Lower lobe of right lung (tissue), 2 donors: ENCODE measurements around the gene MTMR8. TPM values are rescaled to one million over a fixed set of nuclear protein-coding genes. Genes with fewer than 3 reads are reported as not detected.

Experiments
- ATAC-seq, 2 donors: fragments of 200-7000 bp; cut with Tn5 transposase; one replicate each; pipeline ENCODE4 v1.9.1; 2020 to 2022; ENCODE audit warnings: mild to moderate bottlenecking in 2 of 2, moderate library complexity in 2 of 2
- DNase-seq: peaks from one replicate; pipeline ENCODE4 v3.0.0-alpha.2; 2020
- H3K27ac ChIP-seq: fragments of 200-600 bp; one replicate; pipeline ENCODE4 v1.8.0; 2022
- H3K27me3 ChIP-seq: fragments of 200-600 bp; one replicate; pipeline ENCODE4 v1.8.0; 2022; ENCODE audit warnings: low read depth
- H3K36me3 ChIP-seq: fragments of 200-600 bp; one replicate; pipeline ENCODE4 v1.8.0; 2022; ENCODE audit warnings: mild to moderate bottlenecking
- H3K4me1 ChIP-seq: fragments of 200-600 bp; one replicate; pipeline ENCODE4 v1.8.0; 2022
- H3K4me3 ChIP-seq: fragments of 200-600 bp; one replicate; pipeline ENCODE4 v1.8.0; 2022; ENCODE audit warnings: mild to moderate bottlenecking
- H3K9me3 ChIP-seq: fragments of 200-600 bp; one replicate; pipeline ENCODE4 v1.8.0; 2022
- intact Hi-C: fragments of 100-400 bp; cut with DNase I; formaldehyde crosslinking; loops from one replicate; pipeline ENCODE4 v1.11.0; 2022
- long read RNA-seq: library from polyadenylated mRNA; unstranded; transcript quantifications from one replicate; pipeline ENCODE4 v2.0.0, GENCODE V29; 2021
- total RNA-seq: library from RNA; stranded (reverse); fragmentation: NEBNext Ultra II Directional; extraction: Animal tissue kit (Norgen Biotek cat#: 25700); gene quantifications from one replicate; pipeline ENCODE4 v1.2.1, GENCODE V29; 2021
- TF ChIP-seq, protein P1 (sequence below): fragments of 200-600 bp; IDR thresholded peaks from one replicate; pipeline ENCODE4 v1.8.0; 2022; ENCODE audit warnings: antibody characterized with exemption, mild to moderate bottlenecking
- donor health status: DM: no; HTN: yes; CAD: no; lungs with severe emphysema.

Gene MTMR8
- total RNA-seq: 1.9 TPM
- long read RNA-seq, partial matches to known transcripts: 1 of 4 reads
- long read RNA-seq, other reads (novel, unspliced or antisense): 3 of 4 reads

DNA sequence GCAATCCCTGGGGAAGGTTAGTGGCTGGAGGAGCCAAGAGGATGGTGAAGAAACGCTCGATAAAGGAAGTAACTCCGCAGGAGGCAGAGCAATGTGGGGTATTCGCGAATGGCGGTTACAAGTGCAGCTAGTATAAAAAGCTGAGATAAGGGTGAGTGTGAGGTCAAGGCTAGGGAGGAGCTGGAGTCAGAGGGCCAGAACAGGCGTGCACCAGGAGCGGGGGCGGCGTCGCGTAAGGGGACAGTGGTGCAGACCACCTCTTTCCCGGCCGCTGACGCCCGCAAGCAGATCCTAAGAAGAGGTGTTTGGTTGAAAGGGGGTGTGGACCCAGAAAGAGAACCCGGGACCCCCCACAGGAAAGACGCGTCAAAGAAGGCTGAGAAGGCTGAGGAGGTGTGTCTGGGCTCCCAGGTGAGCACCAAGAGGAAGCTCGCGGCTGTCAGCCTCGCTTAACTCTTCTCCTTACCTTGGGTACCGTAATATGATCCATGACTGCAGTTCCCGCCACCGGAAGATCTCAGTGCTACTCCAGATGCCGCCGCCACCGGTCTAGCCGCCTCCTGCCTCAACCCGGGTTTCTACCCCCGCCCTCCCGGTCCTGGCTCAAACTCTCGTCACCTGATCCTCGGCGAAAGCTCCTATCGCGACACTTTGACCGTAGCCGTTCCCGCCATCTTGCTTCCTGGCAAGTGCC lies at the start of gene MTMR8:
Gene MTMR8, minus strand, starts transcription at position 579 of the 694 bp plus-strand sequence. Its CDS starts 89 bp downstream, at position 490.
- TF ChIP-seq, protein P1, sequence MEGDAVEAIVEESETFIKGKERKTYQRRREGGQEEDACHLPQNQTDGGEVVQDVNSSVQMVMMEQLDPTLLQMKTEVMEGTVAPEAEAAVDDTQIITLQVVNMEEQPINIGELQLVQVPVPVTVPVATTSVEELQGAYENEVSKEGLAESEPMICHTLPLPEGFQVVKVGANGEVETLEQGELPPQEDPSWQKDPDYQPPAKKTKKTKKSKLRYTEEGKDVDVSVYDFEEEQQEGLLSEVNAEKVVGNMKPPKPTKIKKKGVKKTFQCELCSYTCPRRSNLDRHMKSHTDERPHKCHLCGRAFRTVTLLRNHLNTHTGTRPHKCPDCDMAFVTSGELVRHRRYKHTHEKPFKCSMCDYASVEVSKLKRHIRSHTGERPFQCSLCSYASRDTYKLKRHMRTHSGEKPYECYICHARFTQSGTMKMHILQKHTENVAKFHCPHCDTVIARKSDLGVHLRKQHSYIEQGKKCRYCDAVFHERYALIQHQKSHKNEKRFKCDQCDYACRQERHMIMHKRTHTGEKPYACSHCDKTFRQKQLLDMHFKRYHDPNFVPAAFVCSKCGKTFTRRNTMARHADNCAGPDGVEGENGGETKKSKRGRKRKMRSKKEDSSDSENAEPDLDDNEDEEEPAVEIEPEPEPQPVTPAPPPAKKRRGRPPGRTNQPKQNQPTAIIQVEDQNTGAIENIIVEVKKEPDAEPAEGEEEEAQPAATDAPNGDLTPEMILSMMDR: no peak
- H3K4me1 ChIP-seq: no peaks in the 10 kb centered on the region

DNA sequence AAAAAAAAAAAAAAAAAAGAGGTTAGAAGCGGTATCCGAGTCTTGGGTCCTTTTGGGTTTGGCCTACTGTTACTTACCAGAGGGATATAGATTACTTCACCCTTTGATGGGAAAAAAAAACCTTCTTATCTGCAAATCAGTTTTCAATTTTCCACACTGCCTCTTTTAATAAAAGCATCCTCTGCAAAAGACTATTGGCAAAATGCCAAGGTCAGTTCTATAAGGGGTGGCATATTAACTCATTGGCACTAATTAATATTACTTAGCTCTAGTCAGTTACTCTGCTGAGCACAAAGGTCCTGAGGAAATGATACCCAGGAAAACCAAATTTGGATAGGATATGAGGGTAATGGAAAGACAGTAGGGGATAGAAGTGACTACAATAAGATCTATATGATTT lies 44.3 kb upstream of the MTMR8 start:
- DNase-seq (no peak), ATAC-seq (no peak)
- intact Hi-C loops: no loop called here

More for the DNA sequence above, at the start of gene MTMR8:
- peak; percentile 78 for DNase-seq
- no peak within 1 kb of the TSS for H3K27ac ChIP-seq
- no peaks in the 10 kb centered on the region for H3K9me3 ChIP-seq
- H3K4me3 ChIP-seq: peak within 1 kb of the TSS; percentile 67
- ATAC-seq: peak; percentile 94 to 97
- intact Hi-C loops: no loop called here
- no peaks in the 10 kb centered on the region for H3K36me3 ChIP-seq
- no peaks in the 10 kb centered on the region for H3K27me3 ChIP-seq

DNA sequence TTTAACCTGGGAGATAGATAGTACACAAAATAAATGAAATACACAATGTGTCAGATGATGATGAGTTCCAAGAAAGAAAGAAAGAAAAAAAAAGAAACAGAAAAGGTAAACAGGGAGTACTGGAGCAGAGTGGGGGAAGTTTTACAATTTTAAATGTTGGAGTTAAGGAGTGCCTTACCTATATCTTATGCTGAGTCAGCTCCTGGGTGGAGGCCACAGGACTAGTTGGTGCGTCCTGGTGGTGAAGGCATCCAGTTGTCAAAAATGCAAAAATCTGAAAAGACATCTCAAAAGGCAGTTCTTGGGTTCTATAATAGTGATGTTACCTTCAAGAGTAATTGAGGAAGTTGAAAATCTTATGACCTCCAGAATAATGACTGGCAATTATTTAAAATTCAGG lies 42.4 kb upstream of the MTMR8 start:
- no peaks in the 10 kb centered on the region for H3K36me3 ChIP-seq
- intact Hi-C loops: no loop called here
- no peaks in the 10 kb centered on the region for H3K27me3 ChIP-seq
- no peaks in the 10 kb centered on the region for H3K4me1 ChIP-seq
- DNase-seq (no peak), ATAC-seq (no peak)
- TF ChIP-seq, protein P1: no peak
- H3K4me3 ChIP-seq: no peak overlapping the region
- H3K9me3 ChIP-seq: no peaks in the 10 kb centered on the region
- H3K27ac ChIP-seq: no peak overlapping the region

More for the DNA sequence above, 44.3 kb upstream of the MTMR8 start:
- no peaks in the 10 kb centered on the region for H3K36me3 ChIP-seq
- H3K27ac ChIP-seq: no peak overlapping the region
- no peaks in the 10 kb centered on the region for H3K9me3 ChIP-seq
- H3K4me1 ChIP-seq: no peaks in the 10 kb centered on the region
- no peak overlapping the region for H3K4me3 ChIP-seq
- TF ChIP-seq, protein P1: no peak
- no peaks in the 10 kb centered on the region for H3K27me3 ChIP-seq

DNA sequence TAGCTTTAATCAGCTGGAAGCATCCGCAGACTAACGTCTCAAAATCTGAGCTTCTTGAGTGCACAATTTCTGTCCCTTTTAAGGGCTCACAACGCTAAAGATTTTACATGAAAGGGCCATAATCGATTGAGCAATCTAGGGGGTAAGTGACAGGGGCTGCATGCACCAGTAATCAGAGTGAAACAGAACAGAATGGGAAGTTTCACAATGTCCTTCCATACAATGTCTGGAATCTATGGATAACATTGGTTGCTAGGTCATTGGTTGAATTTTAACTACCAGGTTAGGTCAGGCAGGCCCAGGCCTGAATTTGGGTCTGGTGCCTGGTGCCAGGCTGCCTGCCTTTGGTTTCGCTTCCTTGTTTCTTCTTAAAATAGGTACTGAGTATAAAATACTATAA lies 42.0 kb upstream of the MTMR8 start:
- Histone ChIP-seq H3K4me3 (no peak overlapping the region), H3K9me3 (no peaks in the 10 kb centered on the region), H3K4me1 (no peaks in the 10 kb centered on the region), H3K27me3 (no peaks in the 10 kb centered on the region), H3K36me3 (no peaks in the 10 kb centered on the region), H3K27ac (no peak overlapping the region)
- TF ChIP-seq, protein P1: no peak
- no peak for DNase-seq
- no peak for ATAC-seq
- intact Hi-C loops: no loop called here

DNA sequence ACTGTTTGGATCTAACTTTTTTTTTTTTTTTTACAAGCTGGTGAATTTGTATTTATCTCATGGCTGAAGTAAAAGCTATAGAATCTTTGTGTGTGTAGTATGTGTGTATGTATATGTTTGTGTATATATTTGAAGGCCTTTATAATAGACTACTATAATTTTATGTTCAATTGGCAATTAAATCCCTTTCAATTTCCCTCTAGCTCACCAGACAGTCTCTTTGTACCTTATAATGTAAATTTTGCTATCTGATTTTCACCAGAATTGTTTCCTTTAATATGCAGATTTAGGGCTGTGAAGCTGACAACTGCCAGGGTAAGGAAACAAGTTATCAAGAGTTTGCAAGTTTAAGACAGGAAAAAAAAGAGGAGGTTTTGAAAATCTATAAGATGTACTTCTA lies 33.1 kb upstream of the MTMR8 start:
- Histone ChIP-seq H3K4me3 (no peak overlapping the region), H3K4me1 (no peaks in the 10 kb centered on the region), H3K27ac (no peak overlapping the region), H3K9me3 (no peaks in the 10 kb centered on the region), H3K36me3 (no peaks in the 10 kb centered on the region), H3K27me3 (no peaks in the 10 kb centered on the region)
- DNase-seq (no peak), ATAC-seq (no peak)
- TF ChIP-seq, protein P1: no peak
- intact Hi-C loops: no loop called here
